PC-3 (cell line): ENCODE data around the gene PDGFB. TPM values are rescaled to one million over a fixed set of nuclear protein-coding genes. Genes with fewer than 3 reads are reported as not detected.

Experiments used
- ATAC-seq: fragments of 200-7000 bp; cut with Tn5 transposase; 2 replicates; pipeline ENCODE4 v1.9.1; 2020; ENCODE audit warnings: mild to moderate bottlenecking, moderate library complexity
- BruUV-seq: library from RNA; stranded (reverse); fragments of 400-500 nt; replicated peaks from 2 replicates; lab custom pipeline; 2021; lab: Mats Ljungman, UMichigan
- CTCF ChIA-PET: fragments of 300-600 bp; sonication (Branson Sonifier 250); formaldehyde crosslinking; loops from one replicate; lab custom pipeline; 2022; ENCODE audit warnings: antibody characterized with exemption; lab: Charles Lee
- POLR2A ChIA-PET: fragments of 300-600 bp; sonication (Branson Sonifier 250); formaldehyde crosslinking; loops from one replicate; lab custom pipeline; 2022; ENCODE audit warnings: antibody characterized with exemption; ENCODE audit not compliant: unreplicated experiment; lab: Charles Lee
- DNase-seq: peaks from one replicate; pipeline ENCODE4 v3.0.0-alpha.2; 2015
- H2AFZ ChIP-seq: fragments of 300-600 bp; sonication (generic); 2 replicates; pipeline ENCODE4 v1.6.0; 2016; ENCODE audit warnings: antibody characterized with exemption, low read length
- H3F3A ChIP-seq: fragments of 300-600 bp; sonication (generic); one replicate; pipeline ENCODE4 v1.6.0; 2017; ENCODE audit warnings: antibody characterized with exemption, low read length, control low read depth, mild to moderate bottlenecking; ENCODE audit not compliant: unreplicated experiment
- H3K27ac ChIP-seq: fragments of 300-600 bp; sonication (generic); 2 replicates; pipeline ENCODE4 v1.5.1; 2016; ENCODE audit warnings: mild to moderate bottlenecking, low read length
- H3K27me3 ChIP-seq: fragments of 300-600 bp; sonication (generic); 2 replicates; pipeline ENCODE4 v1.6.1; 2016; ENCODE audit warnings: low read length, mixed read lengths
- H3K36me3 ChIP-seq: fragments of 300-600 bp; sonication (generic); 2 replicates; pipeline ENCODE4 v1.6.1; 2016; ENCODE audit warnings: low read depth, mixed run types, low read length, mixed read lengths
- H3K4me1 ChIP-seq: fragments of 300-600 bp; sonication (generic); 2 replicates; pipeline ENCODE4 v1.5.1; 2016; ENCODE audit warnings: low read length; ENCODE audit not compliant: insufficient read depth
- H3K4me2 ChIP-seq: fragments of 300-600 bp; sonication (generic); 2 replicates; pipeline ENCODE4 v1.6.0; 2016; ENCODE audit warnings: low read length
- H3K4me3 ChIP-seq: fragments of 300-600 bp; sonication (generic); 2 replicates; pipeline ENCODE4 v1.5.1; 2016; ENCODE audit warnings: mild to moderate bottlenecking, low read length, mixed read lengths
- H3K79me2 ChIP-seq: fragments of 300-600 bp; sonication (generic); 2 replicates; pipeline ENCODE4 v1.6.1; 2017; ENCODE audit warnings: low read length, mixed read lengths
- H3K9ac ChIP-seq: fragments of 300-600 bp; sonication (generic); 2 replicates; pipeline ENCODE4 v1.6.0; 2016; ENCODE audit warnings: mild to moderate bottlenecking, low read length
- H3K9me2 ChIP-seq: fragments of 300-600 bp; sonication (generic); replicated peaks from 2 replicates; pipeline ENCODE4 v1.6.1; 2016; ENCODE audit warnings: mixed run types, low read length, mixed read lengths
- H3K9me3 ChIP-seq: fragments of 300-600 bp; sonication (generic); 2 replicates; pipeline ENCODE4 v1.6.1; 2016; ENCODE audit warnings: low read length, mixed read lengths
- H4K20me1 ChIP-seq: fragments of 300-600 bp; sonication (generic); 2 replicates; pipeline ENCODE4 v1.6.1; 2016; ENCODE audit warnings: low read length, mixed read lengths
- CTCF ChIP-seq: fragments of 300-600 bp; sonication (generic); conservative IDR thresholded peaks from 2 replicates; pipeline ENCODE4 v1.5.1; 2017; ENCODE audit warnings: antibody characterized with exemption, low read depth, mild to moderate bottlenecking, low read length
- EZH2 ChIP-seq: fragments of 300-600 bp; sonication (generic); IDR thresholded peaks from one replicate; pipeline ENCODE4 v1.6.1; 2017; ENCODE audit warnings: antibody characterized with exemption, mild to moderate bottlenecking, low read length; ENCODE audit not compliant: unreplicated experiment
- EZH2phosphoT487 ChIP-seq: fragments of 300-600 bp; sonication (generic); IDR thresholded peaks from 2 replicates; pipeline ENCODE4 v1.6.1; 2018; ENCODE audit warnings: mild to moderate bottlenecking, antibody characterized with exemption, low read length, borderline replicate concordance
- intact Hi-C: fragments of 100-400 bp; cut with micrococcal nuclease; formaldehyde crosslinking; loops from 2 replicates; pipeline ENCODE4 v1.9.0; 2023
- total RNA-seq: library from RNA; depleted of rRNA; stranded (reverse); fragments of >200 nt; gene quantifications from 2 replicates; pipeline ENCODE4 v1.2.3, GENCODE V29; 2014

Gene PDGFB
- total RNA-seq, 1 experiment from 2014 or later, result 33.1 TPM

- DNase-seq, result no peak
- no peaks in the 10 kb centered on the region for H3K27me3 ChIP-seq
- no peaks in the 10 kb centered on the region for H3K9me3 ChIP-seq
- no peaks in the 10 kb centered on the region for H3F3A ChIP-seq
- no TSS peak for BruUV-seq
- H3K79me2 ChIP-seq, result no peaks in the 10 kb centered on the region
- no peak overlapping the region for H3K9ac ChIP-seq
- ChIA-PET CTCF (no interaction called here), POLR2A (no interaction called here)
- no peak overlapping the region for H2AFZ ChIP-seq
- H4K20me1 ChIP-seq, result no peaks in the 10 kb centered on the region
- ATAC-seq, result no peak
- TF ChIP-seq EZH2, result no peak
- no peak for TF ChIP-seq EZH2phosphoT487
- TF ChIP-seq CTCF, result no peak
- no peaks in the 10 kb centered on the region for H3K36me3 ChIP-seq
- no peaks in the 10 kb centered on the region for H3K4me1 ChIP-seq
- no peak overlapping the region for H3K27ac ChIP-seq
- no peak overlapping the region for H3K4me2 ChIP-seq
- no peaks in the 10 kb centered on the region for H3K9me2 ChIP-seq
- no peak overlapping the region for H3K4me3 ChIP-seq
- intact Hi-C loops, result no loop called here
Observed at GRCh38 chr22:39184586-39185577, 59.9 kb downstream of the PDGFB start.

- Histone ChIP-seq H3K9me3 (no peaks in the 10 kb centered on the region), H3K79me2 (no peaks in the 10 kb centered on the region), H3K36me3 (no peaks in the 10 kb centered on the region), H3K9ac (no peak overlapping the region), H3K4me1 (peaks cover under 1% of the 10 kb centered on the region; the same call in 1 of the 2 replicates), H2AFZ (no peak overlapping the region), H4K20me1 (no peaks in the 10 kb centered on the region), H3F3A (no peaks in the 10 kb centered on the region), H3K27me3 (no peaks in the 10 kb centered on the region), H3K9me2 (no peaks in the 10 kb centered on the region), H3K4me2 (no peak overlapping the region), H3K4me3 (no peak overlapping the region), H3K27ac (no peak overlapping the region)
- DNase-seq, result peak; percentile 3
- BruUV-seq, result no TSS peak
- intact Hi-C loops, result no loop called here
- TF ChIP-seq EZH2 (no peak), EZH2phosphoT487 (no peak)
- ChIA-PET POLR2A (no interaction called here), CTCF (no interaction called here)
- no peak for ATAC-seq
Observed at GRCh38 chr22:39183991-39184585, 60.7 kb downstream of the PDGFB start.

GRCh38 chr22:39182478-39183030 is 62.2 kb downstream of the PDGFB start:
- DNase-seq (no peak), ATAC-seq (no peak)
- Histone ChIP-seq H3K9ac (no peak overlapping the region), H4K20me1 (no peaks in the 10 kb centered on the region), H3K4me3 (no peak overlapping the region), H3K4me1 (peaks cover 16% of the 10 kb centered on the region), H2AFZ (no peak overlapping the region), H3K9me2 (no peaks in the 10 kb centered on the region), H3K79me2 (no peaks in the 10 kb centered on the region), H3K4me2 (no peak overlapping the region), H3K9me3 (no peaks in the 10 kb centered on the region), H3K27ac (no peak overlapping the region), H3K36me3 (no peaks in the 10 kb centered on the region), H3F3A (peaks cover 4% of the 10 kb centered on the region), H3K27me3 (no peaks in the 10 kb centered on the region)
- no TSS peak for BruUV-seq
- TF ChIP-seq EZH2phosphoT487 (no peak), EZH2 (no peak), CTCF (no peak)
- POLR2A ChIA-PET, result interaction anchor here (0.6 kb wide), 1 partner anchor 32 kb away, joined by 3 read pairs; no protein-coding TSS in a partner anchor
- intact Hi-C loops, result no loop called here
- CTCF ChIA-PET, result no interaction called here
